Stimulated activated naive B cell treated with anti-CD40 and anti-IgM and Interleukin-4, amounts not matched to agents 10 μg/mL and 1 μg/mL and 100 μg/mL, for 72 hours (primary cell): ENCODE data around the gene FAM83E.
A peak's percentile ranks its signal among the peaks of the same experiment; 100 is the strongest.

ENCODE experiments used
- ATAC-seq, 2 donors: fragments of 150-1000 bp; cut with Tn5 transposase; replicated peaks; 2 replicates each; pipeline ENCODE4 v1.10.0; 2021; ENCODE audit warnings: moderate library complexity in 1 of 2
- DNase-seq: peaks from one replicate; pipeline ENCODE4 v3.0.0; 2021
- H3K27ac Mint-ChIP-seq: one replicate; pipeline ENCODE4 v1.8.0; 2022; ENCODE audit warnings: mild to moderate bottlenecking, mixed read lengths
- H3K27me3 Mint-ChIP-seq, 2 donors: one replicate each; pipeline ENCODE4 v1.8.0; 2022; ENCODE audit warnings: mixed read lengths in 2 of 2
- H3K36me3 Mint-ChIP-seq, 2 donors: one replicate each; pipeline ENCODE4 v1.8.0; 2022; ENCODE audit warnings: mixed read lengths in 2 of 2, mild to moderate bottlenecking in 1 of 2
- H3K4me1 Mint-ChIP-seq, 2 donors: one replicate each; pipeline ENCODE4 v1.8.0; 2022; ENCODE audit warnings: mixed read lengths in 2 of 2, mild to moderate bottlenecking in 1 of 2
- H3K4me3 Mint-ChIP-seq, 2 donors: one replicate each; pipeline ENCODE4 v1.8.0; 2022; ENCODE audit warnings: mild to moderate bottlenecking in 2 of 2, mixed read lengths in 2 of 2, moderate library complexity in 1 of 2
- H3K9me3 Mint-ChIP-seq, 2 donors: one replicate each; pipeline ENCODE4 v1.8.0; 2022; ENCODE audit warnings: mixed read lengths in 2 of 2, mild to moderate bottlenecking in 1 of 2

The FAM83E gene

DNA sequence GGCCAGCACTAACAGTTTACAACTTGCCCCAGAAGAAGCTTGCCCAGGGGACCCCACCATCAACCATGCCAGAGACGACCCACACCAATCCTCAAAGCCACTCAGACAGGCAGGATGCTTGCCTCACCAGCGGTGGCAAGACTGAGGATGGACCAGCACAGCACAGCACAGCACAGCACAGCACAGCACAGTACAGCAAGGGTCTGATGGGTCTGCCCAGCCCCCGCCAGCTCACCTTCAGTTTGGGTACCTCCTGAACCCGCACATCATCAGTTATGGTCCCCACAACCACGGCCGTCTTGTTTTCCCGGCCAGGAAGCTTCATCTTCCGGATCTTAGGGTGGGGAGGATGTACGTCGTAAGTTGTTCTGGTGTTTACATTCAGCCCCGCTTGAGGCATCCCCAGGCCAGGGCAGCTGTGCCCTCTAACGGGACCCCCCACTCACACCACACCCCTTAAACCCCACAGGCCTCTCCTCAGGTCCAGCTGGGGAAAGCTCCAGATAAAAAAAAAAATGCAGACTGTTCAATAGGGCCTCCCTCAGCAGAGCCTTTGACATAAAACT is 1.7 kb upstream of the FAM83E start:
- Mint-ChIP-seq H3K9me3 (no peaks in the 10 kb centered on the region), H3K27ac (peak overlapping the region; percentile 92), H3K27me3 (no peaks in the 10 kb centered on the region), H3K4me3 (peak overlapping the region; percentile 89 to 99), H3K36me3 (peaks cover 60 to 70% of the 10 kb centered on the region in 2 donors), H3K4me1 (peaks cover 37 to 49% of the 10 kb centered on the region in 2 donors)
- DNase-seq (no peak), ATAC-seq (no peak)

DNA sequence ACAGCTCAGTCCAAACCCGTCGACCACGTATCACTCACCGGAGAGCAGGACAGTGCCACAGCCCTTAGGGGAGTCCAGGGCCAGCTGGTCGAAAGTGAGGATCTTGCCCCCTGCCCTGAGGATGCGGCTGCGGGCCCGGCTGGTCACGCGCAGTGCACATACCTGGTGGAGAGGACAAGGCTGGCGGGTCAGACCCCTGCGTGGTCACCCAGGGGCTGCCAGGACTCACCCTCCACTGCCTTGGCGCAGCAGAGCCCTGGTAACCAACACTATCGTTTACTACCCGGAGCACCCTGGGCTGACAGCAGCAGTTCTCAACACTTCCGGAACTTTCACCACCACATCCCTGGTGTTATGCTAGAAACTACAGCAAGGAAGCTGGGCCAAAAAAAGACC is 1.2 kb upstream of the FAM83E start:
- no peaks in the 10 kb centered on the region for H3K9me3 Mint-ChIP-seq
- H3K36me3 Mint-ChIP-seq = peaks cover 56 to 66% of the 10 kb centered on the region in 2 donors
- H3K4me1 Mint-ChIP-seq = peaks cover 34 to 45% of the 10 kb centered on the region in 2 donors
- H3K4me3 Mint-ChIP-seq = peak overlapping the region; percentile 89 to 99
- DNase-seq (no peak), ATAC-seq (no peak)
- H3K27me3 Mint-ChIP-seq = no peaks in the 10 kb centered on the region
- peak overlapping the region; percentile 92 for H3K27ac Mint-ChIP-seq

- no peak for DNase-seq
- no peaks in the 10 kb centered on the region for H3K9me3 Mint-ChIP-seq
Observed at GRCh38 chr19:48615231-48616040, 560 bp upstream of the FAM83E start.

DNA sequence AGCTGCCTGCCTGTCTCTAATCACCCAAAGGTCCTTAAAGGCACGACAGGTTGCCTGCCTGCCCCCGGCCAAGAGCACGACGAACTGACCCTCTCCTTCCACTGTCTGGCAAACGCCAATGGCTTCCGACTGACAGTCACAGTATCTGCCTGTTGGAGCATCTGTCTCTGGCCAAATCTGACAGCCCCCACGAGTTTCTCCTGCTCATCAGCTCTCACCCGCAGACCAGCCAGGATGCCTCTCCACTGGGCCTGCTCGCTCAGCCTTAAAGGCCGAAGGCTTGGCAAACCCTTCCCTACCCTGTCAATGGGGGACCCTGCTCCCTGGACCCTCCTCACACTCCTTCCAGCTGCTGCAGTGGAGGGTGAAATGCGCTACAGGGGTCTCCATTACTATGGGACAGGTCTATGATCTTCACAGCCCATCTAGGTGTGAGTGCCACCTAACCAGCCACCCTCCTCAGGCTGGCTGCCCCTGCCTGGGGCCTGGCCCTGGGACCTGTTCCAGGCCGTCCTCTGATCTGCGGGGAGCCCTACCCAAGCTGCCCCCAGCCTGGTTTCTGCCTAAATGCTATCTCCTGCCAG is 932 bp downstream of the FAM83E start:
- peaks cover 52 to 65% of the 10 kb centered on the region in 2 donors for H3K36me3 Mint-ChIP-seq
- peaks cover 31 to 41% of the 10 kb centered on the region in 2 donors for H3K4me1 Mint-ChIP-seq
- DNase-seq = no peak
- peak; percentile 6 to 18 for ATAC-seq
- peak overlapping the region in 1 of 2 donors; percentile 39 for H3K4me3 Mint-ChIP-seq
- no peaks in the 10 kb centered on the region for H3K9me3 Mint-ChIP-seq
- H3K27ac Mint-ChIP-seq = peak overlapping the region; percentile 92
- no peaks in the 10 kb centered on the region for H3K27me3 Mint-ChIP-seq

More at GRCh38 chr19:48615231-48616040, 560 bp upstream of the FAM83E start:
- H3K4me3 Mint-ChIP-seq = peak overlapping the region; percentile 48 to 70
- no peak for ATAC-seq
- peak overlapping the region; percentile 92 for H3K27ac Mint-ChIP-seq
- H3K27me3 Mint-ChIP-seq = no peaks in the 10 kb centered on the region
- peaks cover 37 to 45% of the 10 kb centered on the region in 2 donors for H3K4me1 Mint-ChIP-seq
- peaks cover 56 to 70% of the 10 kb centered on the region in 2 donors for H3K36me3 Mint-ChIP-seq

DNA sequence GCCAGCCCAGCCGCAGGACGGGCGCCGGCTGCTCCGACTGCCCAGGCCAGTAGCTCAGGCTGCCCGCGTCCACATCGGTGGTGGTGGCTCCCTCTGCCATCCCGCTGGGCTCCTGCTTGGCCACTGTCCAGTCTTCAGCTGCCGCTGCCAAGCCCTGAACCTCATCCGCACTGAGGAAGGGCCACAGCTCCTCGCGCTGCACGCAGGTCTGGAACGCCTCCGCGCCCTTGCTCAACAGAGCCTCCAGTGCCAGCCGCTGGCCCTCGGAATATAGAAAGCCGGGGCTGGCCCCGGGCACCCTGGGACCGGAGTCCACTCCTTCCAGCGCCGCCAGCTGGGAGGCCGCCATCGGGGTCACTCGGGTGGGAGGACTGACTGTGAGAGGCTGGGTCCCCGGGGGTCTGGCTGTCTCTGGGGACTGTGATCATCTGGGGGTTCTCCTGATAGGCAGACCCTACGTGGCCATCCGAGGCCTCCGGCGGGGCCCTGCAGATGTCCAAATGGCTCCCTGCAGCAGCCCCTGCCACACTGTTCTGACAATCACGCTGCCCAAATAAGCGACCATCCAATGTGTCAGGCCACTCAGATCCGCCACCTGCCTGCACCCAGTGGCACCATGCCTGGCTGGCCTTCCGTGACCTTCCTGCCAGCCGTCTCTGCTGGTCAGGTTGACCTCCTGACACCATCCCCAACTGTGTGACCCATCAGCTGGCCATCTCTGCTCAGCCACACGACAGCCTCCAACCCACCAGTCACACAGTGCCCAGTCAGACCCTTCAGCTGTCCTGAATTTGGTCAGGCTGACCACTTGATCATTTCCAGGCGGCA is 1.6 kb downstream of the FAM83E start:
- Mint-ChIP-seq H3K4me3 (peak overlapping the region in 1 of 2 donors; percentile 39), H3K4me1 (peaks cover 35 to 41% of the 10 kb centered on the region in 2 donors), H3K27ac (peak overlapping the region; percentile 92), H3K36me3 (peaks cover 45 to 58% of the 10 kb centered on the region in 2 donors), H3K9me3 (no peaks in the 10 kb centered on the region), H3K27me3 (no peaks in the 10 kb centered on the region)
- ATAC-seq (peak in 1 of 2 donors; percentile 2), DNase-seq (no peak)

DNA sequence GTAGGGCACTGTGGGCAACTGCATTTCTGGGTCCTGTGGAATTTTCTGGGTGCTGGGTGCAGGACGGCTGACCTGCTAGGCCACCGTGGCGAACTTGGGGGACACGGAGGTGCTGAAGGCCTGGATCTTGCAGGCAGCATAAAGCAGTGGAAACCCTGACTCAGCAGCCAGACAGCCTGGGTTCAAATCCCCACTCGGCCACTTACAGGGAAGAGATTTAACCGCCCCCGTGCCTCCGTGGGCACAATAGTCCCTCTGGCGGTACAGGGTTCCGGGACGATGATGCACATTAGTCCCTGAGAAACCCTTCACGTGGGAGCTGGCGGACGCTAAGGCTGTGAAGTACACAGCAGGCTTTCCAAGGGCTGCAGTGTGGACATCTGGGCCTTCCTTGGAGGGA is 3.0 kb downstream of the FAM83E start:
- Mint-ChIP-seq H3K4me3 (no peak overlapping the region), H3K27ac (no peak overlapping the region), H3K36me3 (peaks cover 33 to 44% of the 10 kb centered on the region in 2 donors), H3K4me1 (peaks cover 31 to 34% of the 10 kb centered on the region in 2 donors), H3K9me3 (no peaks in the 10 kb centered on the region), H3K27me3 (no peaks in the 10 kb centered on the region)
- ATAC-seq (no peak), DNase-seq (no peak)

GRCh38 chr19:48609571-48610108 is 5.2 kb downstream of the FAM83E start:
- Mint-ChIP-seq H3K4me1 (peaks cover 13 to 21% of the 10 kb centered on the region in 2 donors), H3K36me3 (peaks cover 13 to 24% of the 10 kb centered on the region in 2 donors), H3K27ac (no peak overlapping the region), H3K27me3 (no peaks in the 10 kb centered on the region), H3K9me3 (no peaks in the 10 kb centered on the region), H3K4me3 (no peak overlapping the region)
- no peak for DNase-seq
- ATAC-seq = no peak

GRCh38 chr19:48608798-48609263 is 6.0 kb downstream of the FAM83E start:
- H3K27me3 Mint-ChIP-seq = no peaks in the 10 kb centered on the region
- peak overlapping the region; percentile 47 to 48 for H3K4me3 Mint-ChIP-seq
- peaks cover 13 to 15% of the 10 kb centered on the region in 2 donors for H3K4me1 Mint-ChIP-seq
- DNase-seq (peak; percentile 60), ATAC-seq (peak; percentile 89 to 94)
- H3K27ac Mint-ChIP-seq = peak overlapping the region; percentile 88
- H3K9me3 Mint-ChIP-seq = no peaks in the 10 kb centered on the region
- peaks cover 7 to 16% of the 10 kb centered on the region in 2 donors for H3K36me3 Mint-ChIP-seq

DNA sequence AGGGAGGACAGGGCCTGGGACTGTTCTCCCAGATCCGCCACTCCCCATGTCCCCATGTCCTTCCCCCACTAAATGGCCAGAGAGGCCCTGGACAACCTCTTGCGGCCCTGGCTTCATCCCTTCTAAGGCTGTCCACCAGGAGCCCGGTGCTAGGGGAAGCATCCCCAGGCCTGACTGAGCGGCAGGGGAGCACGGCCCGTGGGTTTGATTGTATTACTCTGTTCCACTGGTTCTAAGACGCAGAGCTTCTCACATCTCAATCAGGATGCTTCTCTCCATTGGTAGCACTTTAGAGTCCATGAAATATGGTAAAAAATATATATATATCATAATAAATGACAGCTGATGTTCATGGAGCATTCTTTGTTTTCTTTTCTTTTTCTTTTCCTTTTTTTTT is 7.5 kb downstream of the FAM83E start:
- Mint-ChIP-seq H3K4me3 (no peak overlapping the region), H3K36me3 (peaks cover 4 to 11% of the 10 kb centered on the region in 2 donors), H3K27ac (no peak overlapping the region), H3K27me3 (no peaks in the 10 kb centered on the region), H3K4me1 (peaks cover 11 to 13% of the 10 kb centered on the region in 2 donors), H3K9me3 (no peaks in the 10 kb centered on the region)
- ATAC-seq (no peak), DNase-seq (no peak)

DNA sequence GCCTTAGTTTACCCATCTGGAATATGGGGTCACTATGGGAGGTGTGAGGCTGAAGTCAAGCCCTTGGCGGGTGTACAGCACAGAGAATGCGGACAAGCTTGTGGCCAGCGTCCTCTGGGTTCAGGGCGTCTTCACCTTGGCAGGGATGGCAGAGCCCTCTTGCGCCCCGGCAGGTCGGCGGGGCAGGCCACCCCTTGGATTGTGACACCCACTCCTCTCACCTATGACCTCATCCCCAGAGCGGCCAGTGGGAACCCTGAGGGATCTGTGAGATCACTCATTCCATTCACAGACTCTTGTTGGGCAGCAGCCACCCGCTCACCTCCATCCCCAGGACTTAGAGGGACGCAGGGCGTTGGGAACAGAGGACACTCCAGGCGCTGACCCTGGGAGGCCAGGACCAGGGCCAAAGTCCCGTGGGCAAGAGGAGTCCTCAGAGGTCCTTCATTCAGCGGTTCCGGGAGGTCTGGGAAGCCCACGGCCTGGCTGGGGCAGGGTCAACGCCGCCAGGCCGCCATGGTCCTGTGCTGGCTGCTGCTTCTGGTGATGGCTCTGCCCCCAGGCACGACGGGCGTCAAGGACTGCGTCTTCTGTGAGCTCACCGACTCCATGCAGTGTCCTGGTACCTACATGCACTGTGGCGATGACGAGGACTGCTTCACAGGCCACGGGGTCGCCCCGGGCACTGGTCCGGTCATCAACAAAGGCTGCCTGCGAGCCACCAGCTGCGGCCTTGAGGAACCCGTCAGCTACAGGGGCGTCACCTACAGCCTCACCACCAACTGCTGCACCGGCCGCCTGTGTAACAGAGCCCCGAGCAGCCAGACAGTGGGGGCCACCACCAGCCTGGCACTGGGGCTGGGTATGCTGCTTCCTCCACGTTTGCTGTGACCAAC is 8.2 kb downstream of the FAM83E start, which contains the start of gene SPACA4:
Gene SPACA4, plus strand, starts transcription at position 280 of the 896 bp plus-strand sequence. Its CDS starts 237 bp downstream, at position 517.
- no peak for DNase-seq
- Mint-ChIP-seq H3K27me3 (no peaks in the 10 kb centered on the region), H3K4me1 (peaks cover 10 to 13% of the 10 kb centered on the region in 2 donors), H3K9me3 (no peaks in the 10 kb centered on the region), H3K36me3 (peaks cover 0 to 6% of the 10 kb centered on the region in 2 donors), H3K27ac (peak within 1 kb of the TSS; percentile 59), H3K4me3 (no peak within 1 kb of the TSS)
- ATAC-seq = no peak

DNA sequence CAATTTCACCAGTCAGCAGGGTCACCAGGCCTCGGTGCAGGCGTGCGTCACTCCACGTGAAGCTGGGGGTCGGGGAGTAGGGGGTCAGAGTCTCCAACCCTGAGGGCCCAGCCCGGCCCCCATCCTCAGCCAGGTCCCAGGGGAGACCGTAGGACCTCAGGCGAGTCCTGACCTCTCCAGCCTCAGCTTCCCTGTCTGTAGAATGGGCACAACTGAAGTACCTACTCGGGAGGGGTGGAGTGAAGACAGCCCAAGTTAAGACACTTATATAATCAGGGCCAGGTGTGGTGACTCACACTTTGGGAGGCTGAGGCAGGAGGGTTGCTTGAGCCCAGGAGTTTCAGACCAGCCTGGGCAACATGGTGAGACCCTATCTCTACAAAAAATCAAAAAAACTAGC is 11.0 kb downstream of the FAM83E start:
- no peak for DNase-seq

GRCh38 chr19:48603449-48603848 is 11.4 kb downstream of the FAM83E start:
- ATAC-seq = no peak
- DNase-seq = no peak
- Mint-ChIP-seq H3K9me3 (no peaks in the 10 kb centered on the region), H3K27ac (no peak overlapping the region), H3K36me3 (no peaks in the 10 kb centered on the region), H3K4me3 (no peak overlapping the region), H3K27me3 (peaks cover 5% of the 10 kb centered on the region in 2 donors), H3K4me1 (peaks cover 0 to under 1% of the 10 kb centered on the region in 2 donors)

More for the DNA sequence above, 11.0 kb downstream of the FAM83E start:
- Mint-ChIP-seq H3K27me3 (peaks cover under 1 to 1% of the 10 kb centered on the region in 2 donors), H3K4me3 (no peak overlapping the region), H3K36me3 (no peaks in the 10 kb centered on the region), H3K9me3 (no peaks in the 10 kb centered on the region), H3K27ac (no peak overlapping the region), H3K4me1 (peaks cover 4 to 5% of the 10 kb centered on the region in 2 donors)
- ATAC-seq = no peak

DNA sequence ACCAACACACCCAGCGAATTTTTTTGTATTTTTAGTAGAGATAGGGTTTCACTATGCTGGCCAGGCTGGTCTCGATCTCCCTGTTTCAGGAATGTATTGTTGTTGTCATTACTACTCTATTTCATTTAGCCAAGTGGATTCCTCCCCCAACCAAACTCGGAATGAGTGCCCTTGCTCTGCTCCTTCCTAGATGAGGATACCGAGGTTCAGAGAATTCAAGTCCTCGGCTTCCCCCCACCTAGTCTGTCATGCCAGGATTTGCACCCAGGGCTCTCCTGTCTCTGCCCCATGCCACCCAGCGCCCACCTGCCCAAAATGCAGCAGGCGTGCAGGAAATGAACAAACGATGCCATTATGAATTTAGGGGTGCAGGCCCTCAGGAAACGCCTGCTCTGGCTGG is 11.9 kb downstream of the FAM83E start:
- Mint-ChIP-seq H3K4me1 (no peaks in the 10 kb centered on the region), H3K4me3 (no peak overlapping the region), H3K9me3 (no peaks in the 10 kb centered on the region), H3K27ac (no peak overlapping the region), H3K36me3 (no peaks in the 10 kb centered on the region), H3K27me3 (peaks cover 5 to 8% of the 10 kb centered on the region in 2 donors)
- ATAC-seq = no peak
- DNase-seq = no peak
